ENCODE data around the gene FAM25G.
"Not testable (repeated sequence)": the region's sequence is repeated elsewhere in the genome, so short reads cannot be mapped to it uniquely, and the experiment has no call there.

- not testable (repeated sequence) for TF ChIP-seq SPI1 (IDR thresholded peaks at IDR 0.05; ENCODE audit: borderline replicate concordance, low read depth); POLR2AphosphoS5 (IDR thresholded peaks at IDR 0.05; ENCODE audit: low read depth); REST (IDR thresholded peaks at IDR 0.05; ENCODE audit: insufficient replicate concordance, low read depth)
Measured at GRCh38 chr10:47473516-47473915, 18.0 kb downstream of the FAM25G start.
